ENCODE results near the gene PAPSS1.

GRCh38 chr4:107630185-107630705 lies 89.8 kb downstream of the PAPSS1 start:
- TF ChIP-seq GATA2 (IDR thresholded peaks at IDR 0.05; ENCODE audit: low read depth, low read length) = no peak
- no peak for TF ChIP-seq GATA3 (IDR thresholded peaks at IDR 0.05; ENCODE audit: low read depth, low read length)
